Hepatocyte (in vitro differentiated cells): ENCODE results near the gene SCAPER.

ENCODE experiments used
- EZH2 ChIP-seq: fragments of 200-600 bp; sonication (generic); IDR thresholded peaks from 2 replicates; pipeline ENCODE4 v1.6.1; 2016; ENCODE audit warnings: antibody characterized with exemption, mild to moderate bottlenecking, borderline replicate concordance
- TF ChIP-seq, protein P1 (sequence below): fragments of 200-600 bp; sonication (generic); IDR thresholded peaks from 2 replicates; pipeline ENCODE4 v1.5.1; 2016; ENCODE audit warnings: antibody characterized with exemption, mild to moderate bottlenecking; ENCODE audit not compliant: poor library complexity

GRCh38 chr15:76555247-76555646, 349.9 kb downstream of the SCAPER start:
- TF ChIP-seq, protein P1, sequence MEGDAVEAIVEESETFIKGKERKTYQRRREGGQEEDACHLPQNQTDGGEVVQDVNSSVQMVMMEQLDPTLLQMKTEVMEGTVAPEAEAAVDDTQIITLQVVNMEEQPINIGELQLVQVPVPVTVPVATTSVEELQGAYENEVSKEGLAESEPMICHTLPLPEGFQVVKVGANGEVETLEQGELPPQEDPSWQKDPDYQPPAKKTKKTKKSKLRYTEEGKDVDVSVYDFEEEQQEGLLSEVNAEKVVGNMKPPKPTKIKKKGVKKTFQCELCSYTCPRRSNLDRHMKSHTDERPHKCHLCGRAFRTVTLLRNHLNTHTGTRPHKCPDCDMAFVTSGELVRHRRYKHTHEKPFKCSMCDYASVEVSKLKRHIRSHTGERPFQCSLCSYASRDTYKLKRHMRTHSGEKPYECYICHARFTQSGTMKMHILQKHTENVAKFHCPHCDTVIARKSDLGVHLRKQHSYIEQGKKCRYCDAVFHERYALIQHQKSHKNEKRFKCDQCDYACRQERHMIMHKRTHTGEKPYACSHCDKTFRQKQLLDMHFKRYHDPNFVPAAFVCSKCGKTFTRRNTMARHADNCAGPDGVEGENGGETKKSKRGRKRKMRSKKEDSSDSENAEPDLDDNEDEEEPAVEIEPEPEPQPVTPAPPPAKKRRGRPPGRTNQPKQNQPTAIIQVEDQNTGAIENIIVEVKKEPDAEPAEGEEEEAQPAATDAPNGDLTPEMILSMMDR, result no peak
- no peak for TF ChIP-seq EZH2
